GM12873 (cell line): ENCODE results near the gene TERB1.

Experiments
- TF ChIP-seq, protein P1 (sequence below): IDR thresholded peaks from 2 replicates; pipeline ENCODE4 v1.5.1; 2012; ENCODE audit warnings: low read depth, mild to moderate bottlenecking, moderate library complexity, low read length, control low read depth; ENCODE audit not compliant: insufficient read depth; ENCODE audit errors: missing control alignments

TERB1 gene

GRCh38 chr16:66814734-66815133 lies 13.3 kb upstream of the TERB1 start:
- TF ChIP-seq, protein P1, sequence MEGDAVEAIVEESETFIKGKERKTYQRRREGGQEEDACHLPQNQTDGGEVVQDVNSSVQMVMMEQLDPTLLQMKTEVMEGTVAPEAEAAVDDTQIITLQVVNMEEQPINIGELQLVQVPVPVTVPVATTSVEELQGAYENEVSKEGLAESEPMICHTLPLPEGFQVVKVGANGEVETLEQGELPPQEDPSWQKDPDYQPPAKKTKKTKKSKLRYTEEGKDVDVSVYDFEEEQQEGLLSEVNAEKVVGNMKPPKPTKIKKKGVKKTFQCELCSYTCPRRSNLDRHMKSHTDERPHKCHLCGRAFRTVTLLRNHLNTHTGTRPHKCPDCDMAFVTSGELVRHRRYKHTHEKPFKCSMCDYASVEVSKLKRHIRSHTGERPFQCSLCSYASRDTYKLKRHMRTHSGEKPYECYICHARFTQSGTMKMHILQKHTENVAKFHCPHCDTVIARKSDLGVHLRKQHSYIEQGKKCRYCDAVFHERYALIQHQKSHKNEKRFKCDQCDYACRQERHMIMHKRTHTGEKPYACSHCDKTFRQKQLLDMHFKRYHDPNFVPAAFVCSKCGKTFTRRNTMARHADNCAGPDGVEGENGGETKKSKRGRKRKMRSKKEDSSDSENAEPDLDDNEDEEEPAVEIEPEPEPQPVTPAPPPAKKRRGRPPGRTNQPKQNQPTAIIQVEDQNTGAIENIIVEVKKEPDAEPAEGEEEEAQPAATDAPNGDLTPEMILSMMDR: no peak

GRCh38 chr16:66811043-66811442 lies 9.7 kb upstream of the TERB1 start:
- TF ChIP-seq, protein P1: no peak

DNA sequence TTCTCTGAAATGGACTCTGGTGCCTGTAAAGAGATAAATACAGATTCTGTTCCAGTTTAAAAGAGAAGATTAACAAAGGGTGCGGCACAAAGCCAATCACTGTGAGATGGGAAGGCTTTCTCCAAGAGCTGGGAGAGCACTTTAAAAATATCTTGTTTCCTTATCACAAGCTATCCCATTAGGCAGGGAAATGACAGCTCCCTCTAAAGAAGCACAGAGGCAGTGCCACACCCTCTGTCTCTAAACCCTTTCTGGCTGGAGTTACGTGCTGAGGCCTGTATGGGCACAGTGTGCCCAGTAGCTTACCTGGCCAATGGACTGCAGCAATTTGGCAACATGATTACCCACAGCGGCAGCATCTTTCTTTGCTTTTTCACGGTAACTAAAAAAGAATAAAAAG lies 9.0 kb upstream of the TERB1 start:
- TF ChIP-seq, protein P1: no peak

GRCh38 chr16:66809765-66810164 lies 8.4 kb upstream of the TERB1 start:
- TF ChIP-seq, protein P1: no peak

- TF ChIP-seq, protein P1: no peak
Measured at GRCh38 chr16:66802159-66802558, 775 bp upstream of the TERB1 start.

DNA sequence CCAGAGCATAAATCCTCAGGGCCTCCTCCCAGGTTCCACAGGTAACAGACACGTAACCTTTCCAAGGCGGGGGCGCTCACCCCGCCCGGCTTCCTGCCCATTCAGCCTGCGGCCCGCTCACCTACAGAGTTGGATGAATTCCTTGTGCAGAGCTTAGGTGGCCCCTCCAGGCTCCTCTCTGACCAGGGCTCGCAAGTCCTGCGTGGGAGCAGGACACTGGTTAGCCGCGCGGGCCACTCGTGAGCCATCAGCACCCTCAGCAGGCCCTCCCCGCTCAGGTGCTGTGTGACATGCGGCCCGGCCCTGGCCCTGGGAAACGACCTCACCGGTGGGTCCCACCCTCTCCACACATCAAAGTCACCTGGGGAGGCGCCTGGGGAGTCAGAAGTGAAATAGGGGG lies 528 bp downstream of the TERB1 start:
- TF ChIP-seq, protein P1: no peak

DNA sequence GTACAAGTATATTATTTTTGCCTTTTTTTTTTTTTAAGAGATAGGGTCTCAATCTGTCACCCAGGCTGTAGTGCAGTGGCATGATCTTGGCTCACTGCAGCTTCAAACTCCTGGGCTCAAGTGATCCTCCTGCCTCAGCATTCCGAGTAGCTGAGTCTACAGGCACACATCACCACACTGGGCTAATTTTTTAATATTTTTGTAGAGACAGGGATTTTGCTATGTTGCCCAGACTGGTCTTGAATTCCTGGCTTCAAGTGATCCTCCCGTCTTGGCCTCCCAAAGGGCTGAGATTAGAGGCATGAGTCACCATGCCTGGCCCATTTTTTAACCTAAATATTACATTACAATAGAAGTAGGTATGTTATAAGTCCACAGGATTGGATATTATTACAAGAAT lies 3.2 kb downstream of the TERB1 start:
- TF ChIP-seq, protein P1: no peak
